ENCODE results near the gene RTN1.

Gene RTN1

GRCh38 chr14:59728304-59728703 lies 142.3 kb downstream of the RTN1 start:
- Histone ChIP-seq H3K4me3 (ENCODE audit: severe bottlenecking) (no peak overlapping the region), H3K27ac (ENCODE audit: poor library complexity, severe bottlenecking) (no peak overlapping the region), H3K36me3 (ENCODE audit: low read depth) (no peaks in the 10 kb centered on the region), H3K9me3 (ENCODE audit: severe bottlenecking) (no peaks in the 10 kb centered on the region), H3K4me1 (ENCODE audit: insufficient read depth, poor library complexity, severe bottlenecking) (peaks cover 3% of the 10 kb centered on the region), H3K27me3 (ENCODE audit: insufficient read depth, poor library complexity, severe bottlenecking) (no peaks in the 10 kb centered on the region)
- ATAC-seq (ENCODE audit: low read depth) (no peak), DNase-seq (ENCODE audit: low spot score) (no peak)
- TF ChIP-seq CTCF (IDR thresholded peaks at IDR 0.05; ENCODE audit: poor library complexity, severe bottlenecking), result no peak

GRCh38 chr14:59727073-59727661 lies 143.4 kb downstream of the RTN1 start:
- Histone ChIP-seq H3K36me3 (ENCODE audit: low read depth) (no peaks in the 10 kb centered on the region), H3K4me1 (ENCODE audit: insufficient read depth, poor library complexity, severe bottlenecking) (peaks cover 3% of the 10 kb centered on the region), H3K27me3 (ENCODE audit: insufficient read depth, poor library complexity, severe bottlenecking) (no peaks in the 10 kb centered on the region), H3K27ac (ENCODE audit: poor library complexity, severe bottlenecking) (no peak overlapping the region), H3K4me3 (ENCODE audit: severe bottlenecking) (no peak overlapping the region), H3K9me3 (ENCODE audit: severe bottlenecking) (no peaks in the 10 kb centered on the region)
- no peak for DNase-seq (ENCODE audit: low spot score)
- no peak for ATAC-seq (ENCODE audit: low read depth)
- TF ChIP-seq CTCF (IDR thresholded peaks at IDR 0.05; ENCODE audit: poor library complexity, severe bottlenecking), result no peak

- H3K4me1 ChIP-seq (ENCODE audit: insufficient read depth, poor library complexity, severe bottlenecking), result no peaks in the 10 kb centered on the region
- H3K27me3 ChIP-seq (ENCODE audit: insufficient read depth, poor library complexity, severe bottlenecking), result no peaks in the 10 kb centered on the region
- H3K27ac ChIP-seq (ENCODE audit: poor library complexity, severe bottlenecking), result no peak overlapping the region
- H3K36me3 ChIP-seq (ENCODE audit: low read depth), result no peaks in the 10 kb centered on the region
- no peak overlapping the region for H3K4me3 ChIP-seq (ENCODE audit: severe bottlenecking)
- no peak for TF ChIP-seq CTCF (IDR thresholded peaks at IDR 0.05; ENCODE audit: poor library complexity, severe bottlenecking)
- no peaks in the 10 kb centered on the region for H3K9me3 ChIP-seq (ENCODE audit: severe bottlenecking)
- no peak for ATAC-seq (ENCODE audit: low read depth)
- DNase-seq (ENCODE audit: low spot score), result no peak
Observed at GRCh38 chr14:59711080-59711479, 159.5 kb downstream of the RTN1 start.

- no peak overlapping the region for H3K27ac ChIP-seq (ENCODE audit: poor library complexity, severe bottlenecking)
- ATAC-seq (ENCODE audit: low read depth) (peak; percentile 74), DNase-seq (ENCODE audit: low spot score) (no peak)
- no peaks in the 10 kb centered on the region for H3K4me1 ChIP-seq (ENCODE audit: insufficient read depth, poor library complexity, severe bottlenecking)
- no peaks in the 10 kb centered on the region for H3K36me3 ChIP-seq (ENCODE audit: low read depth)
- H3K4me3 ChIP-seq (ENCODE audit: severe bottlenecking), result no peak overlapping the region
- no peaks in the 10 kb centered on the region for H3K27me3 ChIP-seq (ENCODE audit: insufficient read depth, poor library complexity, severe bottlenecking)
- no peaks in the 10 kb centered on the region for H3K9me3 ChIP-seq (ENCODE audit: severe bottlenecking)
- TF ChIP-seq CTCF (IDR thresholded peaks at IDR 0.05; ENCODE audit: poor library complexity, severe bottlenecking), result peak; percentile 37
Observed at GRCh38 chr14:59707778-59708561, 162.6 kb downstream of the RTN1 start.

- H3K27me3 ChIP-seq (ENCODE audit: insufficient read depth, poor library complexity, severe bottlenecking), result no peaks in the 10 kb centered on the region
- DNase-seq (ENCODE audit: low spot score) (no peak), ATAC-seq (ENCODE audit: low read depth) (no peak)
- H3K4me3 ChIP-seq (ENCODE audit: severe bottlenecking), result no peak overlapping the region
- peaks cover 3% of the 10 kb centered on the region for H3K9me3 ChIP-seq (ENCODE audit: severe bottlenecking)
- H3K36me3 ChIP-seq (ENCODE audit: low read depth), result no peaks in the 10 kb centered on the region
- TF ChIP-seq CTCF (IDR thresholded peaks at IDR 0.05; ENCODE audit: poor library complexity, severe bottlenecking), result no peak
- no peak overlapping the region for H3K27ac ChIP-seq (ENCODE audit: poor library complexity, severe bottlenecking)
- H3K4me1 ChIP-seq (ENCODE audit: insufficient read depth, poor library complexity, severe bottlenecking), result no peaks in the 10 kb centered on the region
Observed at GRCh38 chr14:59705866-59706265, 164.7 kb downstream of the RTN1 start.

Measured in RWPE2 (cell line).